Nephron progenitor cell (in vitro differentiated cells): Measurements from ENCODE around the gene MT4.

Experiments used
- DNase-seq: peaks from one replicate; pipeline ENCODE4 v3.0.0; 2021
- H3K27ac Mint-ChIP-seq: 2 replicates; pipeline ENCODE4 v1.8.0; 2021; ENCODE audit warnings: mild to moderate bottlenecking, moderate library complexity, mixed read lengths
- H3K27me3 Mint-ChIP-seq: 2 replicates; pipeline ENCODE4 v1.8.0; 2021; ENCODE audit warnings: mild to moderate bottlenecking, low read depth, mixed read lengths; ENCODE audit not compliant: poor library complexity
- H3K36me3 Mint-ChIP-seq: 2 replicates; pipeline ENCODE4 v1.8.0; 2021; ENCODE audit warnings: low read depth, mixed read lengths
- H3K4me1 Mint-ChIP-seq: 2 replicates; pipeline ENCODE4 v1.8.0; 2021; ENCODE audit warnings: mixed read lengths
- H3K4me3 Mint-ChIP-seq: 2 replicates; pipeline ENCODE4 v1.8.0; 2021; ENCODE audit warnings: mild to moderate bottlenecking, moderate library complexity, mixed read lengths
- H3K9me3 Mint-ChIP-seq: 2 replicates; pipeline ENCODE4 v1.8.0; 2021; ENCODE audit warnings: mild to moderate bottlenecking, moderate library complexity, mixed read lengths
- TF ChIP-seq, protein P1 (sequence below): fragments of 200-600 bp; sonication (generic); IDR thresholded peaks from 2 replicates; pipeline ENCODE4 v1.5.0; 2021; ENCODE audit warnings: antibody characterized with exemption

The MT4 gene

DNA sequence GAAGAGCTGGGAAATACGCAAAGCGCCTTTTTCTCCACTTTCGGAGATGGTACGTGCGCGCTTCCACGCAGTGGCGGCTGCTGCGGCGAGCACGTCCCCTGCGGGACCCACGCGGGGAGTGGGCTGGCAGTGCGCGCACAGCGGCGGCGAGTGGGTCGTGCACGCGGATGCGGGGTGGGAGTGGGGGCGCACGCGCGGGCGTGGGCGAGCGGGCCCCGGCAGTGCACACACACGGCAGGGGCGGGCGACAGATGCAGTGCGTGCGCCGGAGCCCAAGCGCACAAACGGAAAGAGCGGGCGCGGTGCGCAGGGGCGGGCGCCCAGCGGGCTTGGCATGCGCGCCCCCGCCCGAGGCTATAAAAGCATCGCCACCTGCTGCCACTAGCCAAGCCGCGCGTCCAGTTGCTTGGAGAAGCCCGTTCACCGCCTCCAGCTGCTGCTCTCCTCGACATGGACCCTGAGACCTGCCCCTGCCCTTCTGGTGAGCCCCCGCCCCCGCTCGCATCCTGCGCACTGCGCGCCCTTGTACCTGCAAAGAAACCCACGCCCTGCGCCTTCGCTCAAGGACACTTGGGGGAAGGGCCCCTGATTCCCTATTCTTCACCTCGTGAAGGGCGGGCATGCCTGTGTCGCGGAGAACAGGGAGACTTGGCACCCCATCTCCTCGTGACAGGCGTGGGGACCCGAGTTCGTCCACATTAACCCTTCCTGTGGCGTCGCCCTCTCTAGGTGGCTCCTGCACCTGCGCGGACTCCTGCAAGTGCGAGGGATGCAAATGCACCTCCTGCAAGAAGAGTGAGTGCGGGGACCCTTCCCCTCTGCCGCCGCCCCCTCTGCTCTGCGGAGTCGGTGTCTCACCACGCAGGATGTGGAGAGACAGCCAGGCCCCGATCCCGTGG is 24.5 kb downstream of the MT4 start, which contains the start of gene MT3:
MT3 (plus strand) TSS at position 388 of the 899 bp plus-strand sequence; CDS start at position 451, 63 bp downstream.
- Mint-ChIP-seq H3K9me3 (peaks cover 12% of the 10 kb centered on the region), H3K27me3 (peaks cover 98% of the 10 kb centered on the region), H3K27ac (no peak within 1 kb of the TSS), H3K4me3 (peak within 1 kb of the TSS; percentile 82), H3K4me1 (peaks cover 4% of the 10 kb centered on the region), H3K36me3 (no peaks in the 10 kb centered on the region)
- TF ChIP-seq, protein P1, sequence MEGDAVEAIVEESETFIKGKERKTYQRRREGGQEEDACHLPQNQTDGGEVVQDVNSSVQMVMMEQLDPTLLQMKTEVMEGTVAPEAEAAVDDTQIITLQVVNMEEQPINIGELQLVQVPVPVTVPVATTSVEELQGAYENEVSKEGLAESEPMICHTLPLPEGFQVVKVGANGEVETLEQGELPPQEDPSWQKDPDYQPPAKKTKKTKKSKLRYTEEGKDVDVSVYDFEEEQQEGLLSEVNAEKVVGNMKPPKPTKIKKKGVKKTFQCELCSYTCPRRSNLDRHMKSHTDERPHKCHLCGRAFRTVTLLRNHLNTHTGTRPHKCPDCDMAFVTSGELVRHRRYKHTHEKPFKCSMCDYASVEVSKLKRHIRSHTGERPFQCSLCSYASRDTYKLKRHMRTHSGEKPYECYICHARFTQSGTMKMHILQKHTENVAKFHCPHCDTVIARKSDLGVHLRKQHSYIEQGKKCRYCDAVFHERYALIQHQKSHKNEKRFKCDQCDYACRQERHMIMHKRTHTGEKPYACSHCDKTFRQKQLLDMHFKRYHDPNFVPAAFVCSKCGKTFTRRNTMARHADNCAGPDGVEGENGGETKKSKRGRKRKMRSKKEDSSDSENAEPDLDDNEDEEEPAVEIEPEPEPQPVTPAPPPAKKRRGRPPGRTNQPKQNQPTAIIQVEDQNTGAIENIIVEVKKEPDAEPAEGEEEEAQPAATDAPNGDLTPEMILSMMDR = no peak
- DNase-seq = peak; percentile 59

DNA sequence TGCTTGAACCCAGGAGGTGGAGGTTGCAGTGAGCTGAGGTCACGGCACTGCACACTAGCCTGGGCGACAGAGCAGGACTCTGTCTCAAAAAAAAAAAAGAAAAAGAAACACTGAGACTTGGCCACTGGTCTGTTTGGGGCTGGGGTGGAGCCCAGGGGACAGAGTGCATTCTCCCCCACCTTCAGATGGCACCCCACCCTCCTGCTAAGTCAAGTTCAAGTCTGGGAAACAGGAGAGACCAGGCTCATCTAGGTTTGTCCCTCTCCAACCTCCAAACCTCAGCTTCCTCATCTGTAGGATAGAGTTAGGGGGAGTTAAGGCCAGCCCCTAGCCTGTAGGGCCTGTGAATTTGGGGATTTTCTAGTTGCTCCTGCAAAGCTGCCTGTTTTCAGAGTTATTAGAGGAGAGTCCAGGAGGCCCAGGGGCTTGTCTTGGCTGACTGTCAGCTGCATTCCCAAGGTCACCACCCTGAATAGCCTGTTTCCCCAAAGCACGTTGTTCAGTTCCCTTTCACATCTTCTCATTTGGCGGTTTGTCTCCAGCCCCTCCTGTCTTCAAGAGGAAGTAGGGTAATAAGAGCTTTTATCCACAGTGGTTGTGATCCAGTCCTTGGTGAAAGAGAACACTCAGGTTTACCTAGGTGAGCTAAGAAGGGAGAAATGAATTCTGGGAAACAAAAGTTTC is 26.6 kb downstream of the MT4 start:
- Mint-ChIP-seq H3K27ac (no peak overlapping the region), H3K4me1 (peaks cover 4% of the 10 kb centered on the region), H3K36me3 (no peaks in the 10 kb centered on the region), H3K4me3 (no peak overlapping the region), H3K9me3 (peaks cover 12% of the 10 kb centered on the region), H3K27me3 (peaks cover 98% of the 10 kb centered on the region)
- TF ChIP-seq, protein P1 = no peak
- DNase-seq = no peak

DNA sequence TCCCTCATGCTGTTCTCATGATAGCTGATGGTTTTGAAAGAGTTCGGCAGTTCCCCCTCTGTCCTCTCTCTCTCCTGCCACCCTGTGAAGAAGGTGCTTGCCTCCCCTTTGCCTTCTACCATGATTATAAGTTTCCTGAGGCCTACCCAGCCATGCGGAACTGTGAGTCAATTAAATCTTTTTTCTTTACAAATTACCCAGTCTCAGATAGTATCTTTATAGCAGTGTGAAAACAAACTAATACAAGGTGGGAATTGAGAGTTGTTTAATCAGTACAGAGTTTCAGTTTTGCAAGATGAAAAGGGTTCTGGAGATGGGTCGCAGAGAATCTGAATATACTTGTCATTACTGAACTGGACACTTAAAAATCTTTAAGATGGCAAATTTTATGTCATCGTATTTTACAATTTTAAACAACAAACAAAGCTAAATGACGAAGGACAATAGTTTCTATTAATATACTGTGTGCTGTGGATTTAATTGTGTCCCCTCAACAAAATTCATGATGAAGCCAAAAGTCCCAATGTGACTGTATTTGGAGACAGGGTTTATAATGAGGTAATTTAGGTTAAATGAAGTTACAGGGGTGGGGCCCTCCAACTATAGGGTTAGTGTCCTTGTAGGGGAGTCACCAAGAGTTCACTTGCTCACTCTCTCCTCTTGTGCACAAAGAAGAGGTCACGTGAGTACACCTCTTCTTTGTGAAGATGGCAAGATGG is 28.9 kb downstream of the MT4 start:
- no peak for DNase-seq
- TF ChIP-seq, protein P1 = no peak
- H3K27me3 Mint-ChIP-seq = peaks cover 98% of the 10 kb centered on the region

DNA sequence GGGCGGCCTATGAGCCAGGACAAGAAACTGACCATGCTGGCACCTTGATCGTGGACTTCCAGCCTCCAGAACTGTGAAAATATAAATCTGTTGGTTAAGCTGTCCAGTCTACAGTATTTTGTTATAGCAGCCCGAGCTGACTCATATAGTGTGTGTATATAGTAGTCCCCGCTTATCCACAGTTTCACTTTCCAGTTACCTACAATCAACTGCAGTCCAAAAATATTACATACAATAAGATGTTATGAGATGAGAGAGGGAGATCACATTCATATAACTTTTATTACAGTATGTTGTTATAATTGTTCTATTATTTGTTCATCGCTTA is 29.4 kb downstream of the MT4 start:
- Mint-ChIP-seq H3K27me3 (peaks cover 96% of the 10 kb centered on the region), H3K9me3 (peaks cover 17% of the 10 kb centered on the region), H3K36me3 (no peaks in the 10 kb centered on the region), H3K4me1 (no peaks in the 10 kb centered on the region), H3K4me3 (no peak overlapping the region), H3K27ac (no peak overlapping the region)
- TF ChIP-seq, protein P1 = no peak
- DNase-seq = no peak

More for the DNA sequence above, 28.9 kb downstream of the MT4 start:
- Mint-ChIP-seq H3K4me1 (peaks cover 3% of the 10 kb centered on the region), H3K27ac (no peak overlapping the region), H3K36me3 (no peaks in the 10 kb centered on the region), H3K4me3 (no peak overlapping the region), H3K9me3 (peaks cover 17% of the 10 kb centered on the region)

DNA sequence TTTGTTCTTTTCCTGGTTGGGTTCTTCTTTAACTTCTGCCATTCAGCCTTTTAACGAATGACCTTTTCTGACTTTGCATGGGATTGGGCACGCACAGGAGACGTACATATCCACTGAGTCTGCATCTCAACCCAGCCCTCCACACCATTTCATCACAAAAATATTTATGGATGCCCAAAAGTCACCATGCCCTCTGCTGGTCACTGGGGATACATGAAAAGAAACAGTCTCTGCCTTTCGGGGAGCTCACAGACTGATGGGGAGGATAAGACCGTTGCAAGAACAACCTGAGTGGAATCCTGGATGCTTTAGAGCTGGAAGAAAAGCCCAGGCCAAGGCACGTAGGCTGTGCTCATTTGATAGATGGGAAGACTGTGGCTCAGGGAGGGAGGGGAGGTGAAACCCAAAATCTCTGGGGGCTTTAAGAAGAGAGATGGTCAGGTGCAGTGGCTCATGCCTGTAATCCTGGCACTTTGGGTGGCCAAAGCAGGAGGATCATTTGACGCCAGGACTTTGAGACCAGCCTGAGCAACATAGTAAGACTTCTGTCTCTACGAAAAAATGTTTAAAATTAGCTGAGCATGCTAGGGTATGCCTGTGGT is 35.6 kb downstream of the MT4 start:
- DNase-seq = peak; percentile 21
- Mint-ChIP-seq H3K27me3 (peaks cover 81% of the 10 kb centered on the region), H3K36me3 (no peaks in the 10 kb centered on the region), H3K4me3 (no peak overlapping the region), H3K27ac (no peak overlapping the region), H3K4me1 (peaks cover 5% of the 10 kb centered on the region), H3K9me3 (peaks cover 5% of the 10 kb centered on the region)
- TF ChIP-seq, protein P1 = peak; percentile 49
